Nephron (organoid): ENCODE measurements around the gene CEBPZ.

ENCODE experiments used
- H3K27ac Mint-ChIP-seq, 3 experiments: 2 replicates each; pipeline ENCODE4 v1.8.0; 2020; ENCODE audit warnings: mixed read lengths in 3 of 3, mild to moderate bottlenecking in 2 of 3, moderate library complexity in 1 of 3
- H3K27me3 Mint-ChIP-seq: 2 replicates; pipeline ENCODE4 v1.8.0; 2021; ENCODE audit warnings: low read depth, mild to moderate bottlenecking, moderate library complexity, mixed read lengths
- H3K36me3 Mint-ChIP-seq: 2 replicates; pipeline ENCODE4 v1.8.0; 2020; ENCODE audit warnings: low read depth, mixed read lengths
- H3K4me1 Mint-ChIP-seq: 2 replicates; pipeline ENCODE4 v1.8.0; 2020; ENCODE audit warnings: mixed read lengths
- H3K4me3 Mint-ChIP-seq, 3 experiments: 2 replicates each; pipeline ENCODE4 v1.8.0; 2020; ENCODE audit warnings: mild to moderate bottlenecking in 3 of 3, mixed read lengths in 3 of 3, moderate library complexity in 2 of 3
- H3K9me3 Mint-ChIP-seq: 2 replicates; pipeline ENCODE4 v1.8.0; 2020; ENCODE audit warnings: mixed read lengths
- CTCF ChIP-seq, 3 experiments: fragments of 200-600 bp; sonication (generic); IDR thresholded peaks; one replicate each; pipeline ENCODE4 v1.5.0; 2021; ENCODE audit warnings: antibody characterized with exemption in 3 of 3; ENCODE audit not compliant: unreplicated experiment in 3 of 3

Gene CEBPZ

GRCh38 chr2:37167636-37168180 is 63.7 kb downstream of the CEBPZ start:
- no peak overlapping the region for H3K27ac Mint-ChIP-seq
- H3K36me3 Mint-ChIP-seq, result peaks cover 10% of the 10 kb centered on the region
- H3K4me3 Mint-ChIP-seq, result no peak overlapping the region
- H3K4me1 Mint-ChIP-seq, result no peaks in the 10 kb centered on the region
- peaks cover 20% of the 10 kb centered on the region for H3K9me3 Mint-ChIP-seq
- H3K27me3 Mint-ChIP-seq, result no peaks in the 10 kb centered on the region
- no peak for TF ChIP-seq CTCF (IDR thresholded peaks at IDR 0.05; ENCODE audit: unreplicated experiment in 3 of 3)

GRCh38 chr2:37164757-37165156 is 66.6 kb downstream of the CEBPZ start:
- no peaks in the 10 kb centered on the region for H3K27me3 Mint-ChIP-seq
- H3K27ac Mint-ChIP-seq, result no peak overlapping the region
- TF ChIP-seq CTCF (IDR thresholded peaks at IDR 0.05; ENCODE audit: unreplicated experiment in 3 of 3), result no peak
- H3K36me3 Mint-ChIP-seq, result peaks cover 10% of the 10 kb centered on the region
- H3K9me3 Mint-ChIP-seq, result peaks cover 22% of the 10 kb centered on the region
- H3K4me3 Mint-ChIP-seq, result no peak overlapping the region
- no peaks in the 10 kb centered on the region for H3K4me1 Mint-ChIP-seq

GRCh38 chr2:37156857-37157714 is 74.3 kb downstream of the CEBPZ start, which contains the start of gene EIF2AK2:
Gene EIF2AK2, minus strand, starts transcription at chr2:37156980. Its CDS starts 9,174 bp downstream, at chr2:37147806.
- TF ChIP-seq CTCF (IDR thresholded peaks at IDR 0.05; ENCODE audit: unreplicated experiment in 3 of 3), result no peak
- Mint-ChIP-seq H3K27ac (peak within 1 kb of the TSS; percentile 98 to 99 (median 98)), H3K36me3 (peaks cover 31% of the 10 kb centered on the region), H3K4me3 (peak within 1 kb of the TSS; percentile 95 to 97 (median 96)), H3K4me1 (peaks cover 7% of the 10 kb centered on the region), H3K9me3 (peaks cover 15% of the 10 kb centered on the region), H3K27me3 (peaks cover 4% of the 10 kb centered on the region)

GRCh38 chr2:37156071-37156856 is 75.1 kb downstream of the CEBPZ start:
- Mint-ChIP-seq H3K9me3 (peaks cover 13% of the 10 kb centered on the region), H3K36me3 (peaks cover 31% of the 10 kb centered on the region), H3K4me1 (peaks cover 7% of the 10 kb centered on the region), H3K27ac (peak overlapping the region; percentile 98 to 99 (median 98)), H3K27me3 (peaks cover 4% of the 10 kb centered on the region), H3K4me3 (peak overlapping the region; percentile 95 to 97 (median 96))
- no peak for TF ChIP-seq CTCF (IDR thresholded peaks at IDR 0.05; ENCODE audit: unreplicated experiment in 3 of 3)

- peak overlapping the region in 2 of 3 experiments; percentile 95 to 97 for H3K4me3 Mint-ChIP-seq
- H3K27ac Mint-ChIP-seq, result peak overlapping the region in 1 of 3 experiments; percentile 88
- TF ChIP-seq CTCF (IDR thresholded peaks at IDR 0.05; ENCODE audit: unreplicated experiment in 3 of 3), result no peak
- peaks cover 33% of the 10 kb centered on the region for H3K36me3 Mint-ChIP-seq
- H3K27me3 Mint-ChIP-seq, result peaks cover 4% of the 10 kb centered on the region
- H3K4me1 Mint-ChIP-seq, result peaks cover 15% of the 10 kb centered on the region
- peaks cover 13% of the 10 kb centered on the region for H3K9me3 Mint-ChIP-seq
Observed at GRCh38 chr2:37154785-37155184, 76.6 kb downstream of the CEBPZ start.
